HG03095 (cell line): Measurements from ENCODE around the gene PLP1.
"Not testable (repeated sequence)": the region's sequence is repeated elsewhere in the genome, so short reads cannot be mapped to it uniquely, and the experiment has no call there.

Experiments
- ATAC-seq: cut with Tn5 transposase; IDR thresholded peaks from one replicate; pipeline ENCODE4 v1.9.1; 2021; ENCODE audit warnings: moderate library complexity; ENCODE audit not compliant: unreplicated experiment

PLP1 gene

GRCh38 chrX:103780336-103781061, 3.9 kb downstream of the PLP1 start:
- no peak for ATAC-seq

GRCh38 chrX:103781062-103781402, 4.4 kb downstream of the PLP1 start:
- ATAC-seq, result no peak

- ATAC-seq, result no peak
Observed at GRCh38 chrX:103781706-103782105, 5.1 kb downstream of the PLP1 start.

- ATAC-seq, result no peak
Observed at GRCh38 chrX:103782640-103783039, 6.0 kb downstream of the PLP1 start.

GRCh38 chrX:103783196-103783595, 6.6 kb downstream of the PLP1 start:
- no peak for ATAC-seq

GRCh38 chrX:103783971-103784370, 7.3 kb downstream of the PLP1 start:
- no peak for ATAC-seq

- ATAC-seq, result peak; percentile 55
Observed at GRCh38 chrX:103789004-103789403, 12.4 kb downstream of the PLP1 start.

- no peak for ATAC-seq
Observed at GRCh38 chrX:103791228-103791627, 14.6 kb downstream of the PLP1 start.

- ATAC-seq, result no peak
Observed at GRCh38 chrX:103791826-103792485, 15.3 kb downstream of the PLP1 start.

GRCh38 chrX:103792916-103793544, 16.4 kb downstream of the PLP1 start:
- ATAC-seq, result no peak

- ATAC-seq, result no peak
Observed at GRCh38 chrX:103793545-103793940, 16.9 kb downstream of the PLP1 start.

- no peak for ATAC-seq
Observed at GRCh38 chrX:103794119-103794518, 17.5 kb downstream of the PLP1 start.

GRCh38 chrX:103797691-103798090, 21.1 kb downstream of the PLP1 start:
- ATAC-seq, result no peak

GRCh38 chrX:103800318-103800717, 23.7 kb downstream of the PLP1 start:
- no peak for ATAC-seq

- ATAC-seq, result no peak
Observed at GRCh38 chrX:103805860-103806259, 29.2 kb downstream of the PLP1 start.

GRCh38 chrX:103806862-103807474, 30.3 kb downstream of the PLP1 start:
- no peak for ATAC-seq

- ATAC-seq, result no peak
Observed at GRCh38 chrX:103811858-103812257, 35.2 kb downstream of the PLP1 start.

GRCh38 chrX:103817101-103817500, 40.5 kb downstream of the PLP1 start:
- ATAC-seq, result not testable (repeated sequence)

- no peak for ATAC-seq
Observed at GRCh38 chrX:103817502-103817901, 40.9 kb downstream of the PLP1 start.

GRCh38 chrX:103818842-103819619, 42.4 kb downstream of the PLP1 start:
- ATAC-seq, result no peak

- not testable (repeated sequence) for ATAC-seq
Observed at GRCh38 chrX:103820802-103821201, 44.2 kb downstream of the PLP1 start.
